ENCODE results near the gene MCF2L2. TPM values are rescaled to one million over a fixed set of nuclear protein-coding genes. Genes with fewer than 3 reads are reported as not detected.

MCF2L2 gene
- polyA plus RNA-seq, 1 experiment = 0.11 TPM

- POLR2A ChIA-PET = no interaction called here
Observed at GRCh38 chr3:183151086-183151485, 277.3 kb downstream of the MCF2L2 start.

GRCh38 chr3:183149915-183150750, 278.3 kb downstream of the MCF2L2 start:
- Histone ChIP-seq H3K36me3 (ENCODE audit: control insufficient read depth, insufficient read depth, low read length) (no peaks in the 10 kb centered on the region), H3K27me3 (ENCODE audit: control insufficient read depth, insufficient read depth, low read length) (peaks cover 6% of the 10 kb centered on the region), H3K4me3 (ENCODE audit: low read depth, low read length) (no peak overlapping the region)
- ChIA-PET CTCF (interaction anchor here (1.3 kb wide), 1 partner anchor 232 kb away, joined by 3 read pairs; no protein-coding TSS in a partner anchor), POLR2A (no interaction called here)
- DNase-seq (ENCODE audit: low read depth) = no peak
- no peak for TF ChIP-seq CTCF (IDR thresholded peaks at IDR 0.05; ENCODE audit: insufficient read depth, low read depth, low read length)

More at GRCh38 chr3:183151086-183151485, 277.3 kb downstream of the MCF2L2 start:
- Histone ChIP-seq H3K4me3 (ENCODE audit: low read depth, low read length) (no peak overlapping the region), H3K27me3 (ENCODE audit: control insufficient read depth, insufficient read depth, low read length) (peaks cover 5% of the 10 kb centered on the region), H3K36me3 (ENCODE audit: control insufficient read depth, insufficient read depth, low read length) (no peaks in the 10 kb centered on the region)
- no peak for TF ChIP-seq CTCF (IDR thresholded peaks at IDR 0.05; ENCODE audit: insufficient read depth, low read depth, low read length)
- DNase-seq (ENCODE audit: low read depth) = no peak
- CTCF ChIA-PET = no interaction called here

GRCh38 chr3:183148056-183148455, 280.4 kb downstream of the MCF2L2 start:
- no peaks in the 10 kb centered on the region for H3K36me3 ChIP-seq (ENCODE audit: control insufficient read depth, insufficient read depth, low read length)
- CTCF ChIA-PET = interaction anchor here (1.0 kb wide), 1 partner anchor 234 kb away, joined by 3 read pairs; no protein-coding TSS in a partner anchor
- H3K4me3 ChIP-seq (ENCODE audit: low read depth, low read length) = no peak overlapping the region
- POLR2A ChIA-PET = no interaction called here
- no peak for TF ChIP-seq CTCF (IDR thresholded peaks at IDR 0.05; ENCODE audit: insufficient read depth, low read depth, low read length)
- peaks cover 3% of the 10 kb centered on the region; the same call in 1 of the 2 replicates for H3K27me3 ChIP-seq (ENCODE audit: control insufficient read depth, insufficient read depth, low read length)
- DNase-seq (ENCODE audit: low read depth) = no peak

GRCh38 chr3:183144363-183144762, 284.1 kb downstream of the MCF2L2 start:
- ChIA-PET POLR2A (no interaction called here), CTCF (interaction anchor here (1.1 to 3.1 kb wide), 3 partner anchors 14 to 40 kb away, joined by 3 to 10 read pairs (median 5); no protein-coding TSS in a partner anchor)
- Histone ChIP-seq H3K27me3 (ENCODE audit: control insufficient read depth, insufficient read depth, low read length) (peaks cover 4% of the 10 kb centered on the region; the same call in 1 of the 2 replicates), H3K36me3 (ENCODE audit: control insufficient read depth, insufficient read depth, low read length) (no peaks in the 10 kb centered on the region), H3K4me3 (ENCODE audit: low read depth, low read length) (no peak overlapping the region)
- TF ChIP-seq CTCF (IDR thresholded peaks at IDR 0.05; ENCODE audit: insufficient read depth, low read depth, low read length) = no peak
- DNase-seq (ENCODE audit: low read depth) = no peak

GRCh38 chr3:183142199-183142598, 286.2 kb downstream of the MCF2L2 start:
- POLR2A ChIA-PET = no interaction called here
- Histone ChIP-seq H3K27me3 (ENCODE audit: control insufficient read depth, insufficient read depth, low read length) (peaks cover 4% of the 10 kb centered on the region; the same call in 1 of the 2 replicates), H3K36me3 (ENCODE audit: control insufficient read depth, insufficient read depth, low read length) (no peaks in the 10 kb centered on the region), H3K4me3 (ENCODE audit: low read depth, low read length) (no peak overlapping the region)
- CTCF ChIA-PET = interaction anchor here (1.3 to 1.6 kb wide), 2 partner anchors 16 to 241 kb away, joined by 4 to 6 read pairs; no protein-coding TSS in a partner anchor
- TF ChIP-seq CTCF (IDR thresholded peaks at IDR 0.05; ENCODE audit: insufficient read depth, low read depth, low read length) = no peak
- DNase-seq (ENCODE audit: low read depth) = no peak

Measured in BJ (cell line).